Muscle of leg (tissue), 11 donors: ENCODE measurements around the gene GRID1. TPM values are rescaled to one million over a fixed set of nuclear protein-coding genes. Genes with fewer than 3 reads are reported as not detected.
A peak's percentile ranks its signal among the peaks of the same experiment; 100 is the strongest.

Source experiments
- DNase-seq: peaks from one replicate; pipeline ENCODE4 v3.0.0; 2013
- H3K27ac ChIP-seq: one replicate; pipeline ENCODE4 v1.5.1; 2013; ENCODE audit warnings: mild to moderate bottlenecking, low read length, control low read depth
- H3K27me3 ChIP-seq: one replicate; pipeline ENCODE4 v1.6.1; 2013; ENCODE audit warnings: low read length; ENCODE audit not compliant: control insufficient read depth, insufficient read depth
- H3K36me3 ChIP-seq: one replicate; pipeline ENCODE4 v1.6.1; 2013; ENCODE audit warnings: low read length; ENCODE audit not compliant: control insufficient read depth, insufficient read depth
- H3K4me1 ChIP-seq: one replicate; pipeline ENCODE4 v1.6.1; 2013; ENCODE audit warnings: low read length; ENCODE audit not compliant: control insufficient read depth, insufficient read depth
- H3K4me3 ChIP-seq: one replicate; pipeline ENCODE4 v1.5.1; 2013; ENCODE audit warnings: low read length, control low read depth
- H3K9me3 ChIP-seq: replicated peaks from 2 replicates; pipeline ENCODE4 v1.6.1; 2013; ENCODE audit warnings: low read depth, low read length; ENCODE audit not compliant: control insufficient read depth
- WGBS: methylation state at CpG from one replicate; pipeline ENCODE4 v1.1.5; 2013; ENCODE audit warnings: missing lambda C conversion rate; ENCODE audit not compliant: insufficient coverage; 5-methylcytosine and 5-hydroxymethylcytosine counted together
- polyA plus RNA-seq, 8 donors: library from polyadenylated mRNA; unstranded; fragments of 120-200 nt; gene quantifications; one replicate each; pipeline versions ENCODE4 v1.2.1 to v1.2.3, GENCODE V29; 2013; ENCODE audit warnings: inconsistent platforms in 1 of 8, low replicate concordance in 1 of 8; ENCODE audit not compliant: insufficient read length in 8 of 8, insufficient read depth in 1 of 8
- total RNA-seq: library from RNA; stranded (reverse); fragments of 120-200 nt; gene quantifications from one replicate; pipeline ENCODE4 v1.2.4, GENCODE V29; 2013

The GRID1 gene
- total and polyA plus RNA-seq, 9 donors: 2.4 to 6.1 (median 3.1) TPM

DNA sequence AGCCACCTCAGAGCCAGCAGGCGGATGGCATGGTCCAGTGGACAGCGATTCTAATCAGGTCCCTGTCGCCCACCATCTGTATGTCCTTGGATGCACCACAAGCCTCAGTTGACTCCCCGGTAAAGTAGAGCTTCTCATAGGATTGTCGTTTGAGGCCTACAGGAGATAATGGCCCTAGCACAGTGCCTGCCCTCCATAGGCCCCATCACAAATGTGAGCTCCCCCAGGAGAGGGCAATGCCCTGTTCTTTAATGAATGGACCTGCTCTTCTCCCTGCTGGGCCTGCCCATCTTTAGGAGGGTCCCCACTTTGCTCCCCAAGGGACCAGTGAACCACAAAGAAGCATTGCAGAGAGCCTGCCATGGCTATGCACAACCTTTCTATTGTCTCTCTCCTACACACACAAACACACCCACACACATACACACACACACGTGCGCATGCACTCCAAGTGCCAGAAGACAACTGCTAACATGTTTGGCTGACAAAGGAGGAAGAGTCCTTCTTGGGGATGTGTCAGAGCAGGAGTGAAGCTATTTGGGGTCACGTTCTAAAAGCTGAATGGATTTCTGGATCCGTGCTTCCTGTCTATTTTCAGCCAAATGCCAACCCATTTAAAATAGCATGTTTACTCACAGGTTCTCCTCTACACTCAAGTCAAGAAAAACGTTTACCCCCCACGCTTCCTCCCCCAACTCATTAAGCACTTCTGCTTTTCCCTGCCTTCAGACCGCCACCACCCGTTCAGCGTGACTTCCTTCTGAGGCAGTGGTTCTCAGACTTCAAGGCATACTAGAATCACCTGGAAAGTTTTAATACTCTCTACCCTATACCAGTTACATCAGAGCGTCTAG is 196.1 kb downstream of the GRID1 start:
- Histone ChIP-seq H3K27ac (no peak overlapping the region), H3K9me3 (no peaks in the 10 kb centered on the region), H3K4me1 (no peaks in the 10 kb centered on the region), H3K27me3 (no peaks in the 10 kb centered on the region), H3K4me3 (no peak overlapping the region), H3K36me3 (no peaks in the 10 kb centered on the region)
- 88% methylated on average over 11 of the region's 15 CpGs for WGBS
- DNase-seq: no peak

DNA sequence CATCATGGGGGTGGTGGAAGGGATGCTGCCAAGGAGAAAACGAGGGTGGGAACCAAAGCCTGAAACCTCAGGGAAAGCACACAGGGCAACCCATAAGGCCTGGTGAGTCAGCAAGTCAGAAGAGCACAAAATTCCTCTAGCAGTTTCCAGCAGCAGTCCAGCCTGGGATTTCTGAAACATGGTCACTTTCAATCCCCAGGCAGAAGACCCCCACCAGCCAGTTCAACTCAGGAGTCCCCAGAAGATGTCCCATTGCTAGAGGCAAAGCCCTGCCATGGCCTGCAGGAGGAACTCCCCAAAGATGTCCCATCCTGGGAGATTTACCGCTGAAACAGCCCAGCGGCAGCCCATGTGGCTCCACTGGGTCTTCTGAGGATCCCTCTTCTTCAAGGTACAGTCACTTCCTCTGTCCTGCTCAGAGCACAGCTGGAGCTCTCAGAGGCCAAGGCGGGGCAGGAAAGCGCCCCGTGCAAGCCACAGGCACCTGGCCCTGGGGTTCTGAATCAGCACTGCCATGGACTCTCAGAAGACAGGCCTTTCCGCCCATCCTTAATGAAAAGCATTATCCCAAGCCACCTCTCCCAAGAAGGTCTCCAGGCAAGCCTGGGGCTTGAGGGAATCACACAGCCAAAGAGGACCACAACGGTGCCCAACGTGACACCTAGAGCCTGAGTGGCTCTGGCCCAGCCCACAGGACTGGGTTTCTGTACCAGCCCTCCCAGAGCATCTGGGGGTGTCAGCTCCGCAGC is 196.9 kb downstream of the GRID1 start:
- Histone ChIP-seq H3K4me1 (no peaks in the 10 kb centered on the region), H3K4me3 (no peak overlapping the region), H3K27me3 (no peaks in the 10 kb centered on the region), H3K36me3 (no peaks in the 10 kb centered on the region), H3K27ac (no peak overlapping the region), H3K9me3 (no peaks in the 10 kb centered on the region)
- no peak for DNase-seq
- 87% methylated on average over 8 of the region's 10 CpGs for WGBS

DNA sequence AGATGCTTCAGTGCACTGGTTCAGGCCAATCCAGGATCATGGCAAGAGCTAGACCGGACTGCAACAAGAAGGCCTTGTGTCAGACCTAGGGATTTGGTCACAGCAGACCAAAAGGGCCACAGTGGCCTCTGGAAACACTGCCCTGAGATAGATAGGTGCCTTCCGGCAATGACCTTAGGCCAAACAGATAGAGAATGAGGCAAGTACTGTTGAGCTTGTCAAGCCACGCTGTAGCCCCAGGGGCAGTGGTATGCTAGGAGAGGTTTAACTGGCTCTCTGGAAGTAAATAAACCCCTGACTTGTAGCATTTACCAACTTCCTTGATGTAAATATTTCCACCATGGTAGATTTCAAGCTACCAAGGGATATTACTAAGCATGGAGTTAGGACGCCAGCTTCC is 197.5 kb downstream of the GRID1 start:
- Histone ChIP-seq H3K27ac (no peak overlapping the region), H3K27me3 (no peaks in the 10 kb centered on the region), H3K9me3 (no peaks in the 10 kb centered on the region), H3K36me3 (no peaks in the 10 kb centered on the region), H3K4me3 (no peak overlapping the region), H3K4me1 (no peaks in the 10 kb centered on the region)
- no peak for DNase-seq
- WGBS: 94% methylated on average over 2 of the region's 4 CpGs

DNA sequence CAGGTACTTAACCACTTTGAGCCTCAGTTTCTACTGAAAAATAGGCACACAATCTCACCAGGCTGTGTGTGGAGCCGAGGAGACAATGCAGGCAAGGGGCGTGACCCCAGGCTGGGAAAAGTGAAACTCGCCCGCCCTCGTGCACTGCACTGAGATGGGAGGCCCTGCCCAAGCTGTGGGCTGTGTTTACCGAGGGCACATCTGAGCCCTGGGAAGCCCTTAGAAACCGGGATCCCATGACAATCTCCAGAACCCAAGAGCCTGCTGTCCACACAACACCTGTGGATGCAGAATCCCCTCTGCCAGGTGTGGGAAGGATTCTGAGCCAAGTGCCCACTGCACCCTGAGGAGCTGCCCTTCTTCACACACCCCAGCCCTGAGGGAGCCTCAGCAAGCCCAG is 198.3 kb downstream of the GRID1 start:
- Histone ChIP-seq H3K4me3 (no peak overlapping the region), H3K27ac (no peak overlapping the region), H3K36me3 (no peaks in the 10 kb centered on the region), H3K4me1 (no peaks in the 10 kb centered on the region), H3K9me3 (no peaks in the 10 kb centered on the region), H3K27me3 (no peaks in the 10 kb centered on the region)
- WGBS: 50% methylated on average over 7 of the region's 7 CpGs
- DNase-seq: no peak

DNA sequence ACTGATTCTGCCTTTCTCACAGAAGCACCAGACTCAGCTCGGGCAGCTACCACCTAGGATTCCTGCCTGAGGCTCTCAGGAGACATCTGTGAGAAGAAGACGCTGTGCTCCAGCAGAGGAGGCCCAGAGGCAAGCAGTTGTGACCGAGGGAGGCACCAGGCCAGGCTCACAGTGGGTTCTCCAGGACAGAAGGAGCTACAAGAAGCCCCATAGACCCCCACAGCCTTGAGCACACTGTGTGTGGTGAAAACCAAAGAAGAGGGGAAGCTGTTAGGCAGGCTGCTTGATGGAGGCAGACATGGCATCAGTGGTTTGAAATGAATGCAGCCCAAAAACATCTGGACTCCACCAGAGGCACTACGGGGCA is 198.8 kb downstream of the GRID1 start:
- no peaks in the 10 kb centered on the region for H3K27me3 ChIP-seq
- no peak overlapping the region for H3K27ac ChIP-seq
- H3K36me3 ChIP-seq: no peaks in the 10 kb centered on the region
- 69% methylated on average over 4 of the region's 4 CpGs for WGBS
- no peaks in the 10 kb centered on the region for H3K9me3 ChIP-seq
- no peaks in the 10 kb centered on the region for H3K4me1 ChIP-seq
- H3K4me3 ChIP-seq: no peak overlapping the region
- DNase-seq: no peak

DNA sequence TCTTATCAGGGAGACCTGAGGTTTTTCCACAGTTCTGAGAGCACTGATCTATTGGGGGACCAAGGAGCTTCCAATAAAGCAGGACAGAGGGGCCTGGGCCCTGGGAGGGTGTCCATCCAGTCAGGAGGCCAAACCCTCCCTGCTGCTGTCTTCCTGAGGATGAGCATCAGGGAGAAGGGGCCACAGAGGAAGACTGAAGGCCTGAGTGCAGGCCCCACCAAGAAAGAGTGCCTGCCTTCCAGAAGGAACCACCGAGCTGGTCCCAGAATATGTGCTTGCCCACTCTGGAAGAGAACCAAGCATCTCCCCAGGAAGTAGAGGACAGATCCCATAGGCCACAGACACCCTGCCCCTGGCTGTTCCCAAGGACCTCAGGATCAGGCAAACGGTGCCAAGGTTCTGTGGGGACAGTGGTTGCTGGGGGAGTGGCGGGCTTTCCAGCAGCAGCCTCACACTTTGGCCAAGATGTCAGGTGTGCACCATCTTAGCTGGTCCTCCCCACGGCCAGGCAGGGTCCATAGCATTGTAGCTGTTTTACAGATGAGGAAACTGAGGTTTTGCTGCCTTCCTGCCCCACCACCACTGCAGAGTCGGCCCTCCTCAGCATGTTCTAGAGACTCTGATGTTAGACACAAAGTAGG is 199.4 kb downstream of the GRID1 start:
- no peak for DNase-seq
- H3K36me3 ChIP-seq: no peaks in the 10 kb centered on the region
- no peak overlapping the region for H3K4me3 ChIP-seq
- H3K9me3 ChIP-seq: no peaks in the 10 kb centered on the region
- H3K4me1 ChIP-seq: no peaks in the 10 kb centered on the region
- 80% methylated on average over 4 of the region's 5 CpGs for WGBS
- H3K27me3 ChIP-seq: no peaks in the 10 kb centered on the region
- no peak overlapping the region for H3K27ac ChIP-seq

DNA sequence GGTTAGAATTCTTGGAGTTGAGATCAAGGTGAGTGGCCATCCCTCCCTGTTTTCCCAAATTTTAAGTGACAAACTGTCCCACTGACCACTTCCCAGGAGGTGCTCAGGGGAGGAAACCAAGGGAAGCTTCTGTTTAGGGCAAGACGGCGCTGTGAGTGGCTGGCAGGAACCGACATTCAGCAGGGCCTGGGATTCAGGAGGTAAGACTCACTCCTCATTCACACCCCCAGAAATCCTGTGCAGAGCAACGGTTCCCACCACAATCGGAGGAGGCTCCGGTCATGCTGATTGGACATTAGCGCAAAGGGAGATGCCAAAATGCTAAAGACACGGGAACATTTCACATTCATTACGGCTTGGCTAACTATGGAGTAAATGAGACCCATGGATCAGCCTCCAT is 200.9 kb downstream of the GRID1 start:
- H3K4me3 ChIP-seq: no peak overlapping the region
- WGBS: 93% methylated on average over 3 of the region's 9 CpGs
- no peaks in the 10 kb centered on the region for H3K36me3 ChIP-seq
- H3K27me3 ChIP-seq: no peaks in the 10 kb centered on the region
- H3K4me1 ChIP-seq: no peaks in the 10 kb centered on the region
- H3K9me3 ChIP-seq: no peaks in the 10 kb centered on the region
- DNase-seq: no peak
- no peak overlapping the region for H3K27ac ChIP-seq

DNA sequence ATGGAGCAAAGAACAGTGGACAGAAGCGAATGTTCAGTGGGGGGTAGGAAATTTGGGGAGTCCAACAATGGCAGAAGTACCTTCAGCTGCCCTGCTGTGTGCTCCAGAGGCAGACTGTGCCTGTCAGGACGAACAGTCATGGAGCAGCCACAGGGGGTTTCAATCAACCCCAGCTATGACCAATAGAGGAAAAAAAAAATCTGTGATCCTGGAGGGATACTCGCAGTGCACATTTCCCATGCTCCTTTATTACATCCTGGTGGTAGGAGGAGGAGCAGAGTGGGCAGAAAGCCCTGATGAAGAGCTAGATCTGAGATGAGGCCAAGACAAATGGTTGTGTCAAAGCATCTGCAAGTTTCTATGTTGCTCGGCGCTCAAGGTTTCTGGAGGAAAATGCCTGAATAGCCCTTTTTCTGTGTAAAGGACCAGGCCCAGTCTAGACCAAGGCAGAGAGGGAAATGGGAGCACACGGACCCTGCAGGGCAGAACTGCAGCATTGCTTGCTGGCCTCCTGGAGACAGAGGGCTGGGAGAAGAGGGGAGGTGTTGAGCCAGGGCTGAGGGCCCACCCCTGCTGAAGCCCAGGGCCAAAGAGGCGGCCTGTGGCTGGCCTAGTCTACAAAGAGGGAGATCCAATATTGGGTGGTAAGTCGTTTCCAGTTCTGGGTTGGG is 201.5 kb downstream of the GRID1 start:
- DNase-seq: peak; percentile 8
- WGBS: 64% methylated on average over 5 of the region's 8 CpGs
- no peaks in the 10 kb centered on the region for H3K9me3 ChIP-seq

DNA sequence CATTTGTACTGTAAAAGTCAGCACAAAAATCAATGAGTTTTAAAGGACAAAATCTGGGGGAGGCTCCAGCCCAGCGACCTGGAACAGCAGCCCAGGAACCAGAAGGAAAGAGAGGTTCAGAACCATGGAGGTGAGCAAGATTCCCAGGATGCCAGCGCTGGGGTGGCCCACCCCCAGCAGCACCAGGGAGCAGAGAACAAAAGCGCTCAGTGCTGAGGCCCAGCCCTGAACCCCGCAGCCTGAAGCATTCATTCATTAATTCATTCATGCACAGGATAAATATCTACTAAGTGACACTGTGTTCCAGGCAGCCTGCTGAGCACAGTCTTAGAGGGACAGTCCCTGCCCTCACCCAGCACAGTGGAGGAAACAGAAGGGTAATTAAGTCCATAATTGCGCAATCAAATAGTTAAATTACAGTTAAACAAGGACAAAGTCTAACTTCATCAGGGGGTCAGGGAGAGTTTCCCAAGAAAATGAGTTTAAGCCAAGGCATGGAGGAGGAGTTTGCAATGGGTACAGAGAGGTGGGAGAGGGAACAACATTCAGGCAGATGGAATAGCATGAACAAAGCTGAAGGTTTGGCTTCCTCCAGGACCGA is 202.3 kb downstream of the GRID1 start:
- Histone ChIP-seq H3K27me3 (no peaks in the 10 kb centered on the region), H3K36me3 (no peaks in the 10 kb centered on the region), H3K4me3 (no peak overlapping the region), H3K9me3 (no peaks in the 10 kb centered on the region), H3K27ac (no peak overlapping the region), H3K4me1 (no peaks in the 10 kb centered on the region)
- no peak for DNase-seq
- 76% methylated on average over 4 of the region's 6 CpGs for WGBS

More for the DNA sequence above, 201.5 kb downstream of the GRID1 start:
- Histone ChIP-seq H3K27ac (no peak overlapping the region), H3K4me1 (no peaks in the 10 kb centered on the region), H3K27me3 (no peaks in the 10 kb centered on the region), H3K4me3 (no peak overlapping the region), H3K36me3 (no peaks in the 10 kb centered on the region)
